NCI-H345 treated with DMSO at 0.1 percent for 48 hours (cell line): Measurements from ENCODE around the gene DNAJC30.

Source experiments
- DNase-seq: peaks from one replicate; lab custom pipeline; 2025; ENCODE audit not compliant: unreplicated experiment; lab: John Stamatoyannopoulos, UW

DNAJC30 gene

GRCh38 chr7:73650524-73650923 lies 32.7 kb downstream of the DNAJC30 start:
- no peak for DNase-seq

GRCh38 chr7:73649576-73649975 lies 33.7 kb downstream of the DNAJC30 start:
- no peak for DNase-seq

DNA sequence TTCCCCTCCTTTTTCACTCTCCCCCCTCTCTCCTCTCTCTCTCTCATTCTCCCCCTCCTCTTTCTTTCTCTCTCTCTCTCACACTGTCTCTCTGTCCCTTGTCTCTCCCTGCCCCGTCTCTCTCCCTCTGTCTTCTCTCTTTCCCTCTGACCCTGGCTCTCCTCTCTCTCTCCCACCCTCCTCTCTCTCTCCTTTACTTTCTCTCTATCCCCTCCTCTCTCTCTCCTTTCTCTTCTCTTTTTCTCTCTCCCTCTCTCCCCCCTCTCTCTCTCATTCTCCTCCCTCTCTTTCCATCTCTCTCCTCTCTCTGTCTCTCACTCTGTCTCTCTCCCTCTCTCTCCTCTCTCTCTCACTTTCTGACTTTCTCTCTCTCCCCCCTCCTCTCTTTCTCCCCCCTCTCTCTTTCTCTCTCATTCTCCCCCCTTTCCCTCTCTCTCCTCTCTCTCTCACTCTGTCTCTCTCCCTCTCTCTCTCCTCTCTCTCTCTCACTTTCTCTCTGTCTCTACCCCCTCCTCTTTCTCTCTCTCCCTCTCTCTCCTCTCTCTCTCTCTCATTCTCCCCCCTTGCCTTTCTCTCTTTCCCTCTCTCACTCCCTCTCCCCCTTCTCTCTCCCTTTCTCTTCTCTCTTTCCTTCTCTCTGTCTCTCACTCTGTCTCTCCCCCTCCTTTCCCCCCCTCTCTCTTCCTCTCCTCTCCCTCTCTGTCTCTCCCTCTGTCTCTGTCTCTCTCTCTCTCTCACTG lies 34.5 kb downstream of the DNAJC30 start:
- no peak for DNase-seq

DNA sequence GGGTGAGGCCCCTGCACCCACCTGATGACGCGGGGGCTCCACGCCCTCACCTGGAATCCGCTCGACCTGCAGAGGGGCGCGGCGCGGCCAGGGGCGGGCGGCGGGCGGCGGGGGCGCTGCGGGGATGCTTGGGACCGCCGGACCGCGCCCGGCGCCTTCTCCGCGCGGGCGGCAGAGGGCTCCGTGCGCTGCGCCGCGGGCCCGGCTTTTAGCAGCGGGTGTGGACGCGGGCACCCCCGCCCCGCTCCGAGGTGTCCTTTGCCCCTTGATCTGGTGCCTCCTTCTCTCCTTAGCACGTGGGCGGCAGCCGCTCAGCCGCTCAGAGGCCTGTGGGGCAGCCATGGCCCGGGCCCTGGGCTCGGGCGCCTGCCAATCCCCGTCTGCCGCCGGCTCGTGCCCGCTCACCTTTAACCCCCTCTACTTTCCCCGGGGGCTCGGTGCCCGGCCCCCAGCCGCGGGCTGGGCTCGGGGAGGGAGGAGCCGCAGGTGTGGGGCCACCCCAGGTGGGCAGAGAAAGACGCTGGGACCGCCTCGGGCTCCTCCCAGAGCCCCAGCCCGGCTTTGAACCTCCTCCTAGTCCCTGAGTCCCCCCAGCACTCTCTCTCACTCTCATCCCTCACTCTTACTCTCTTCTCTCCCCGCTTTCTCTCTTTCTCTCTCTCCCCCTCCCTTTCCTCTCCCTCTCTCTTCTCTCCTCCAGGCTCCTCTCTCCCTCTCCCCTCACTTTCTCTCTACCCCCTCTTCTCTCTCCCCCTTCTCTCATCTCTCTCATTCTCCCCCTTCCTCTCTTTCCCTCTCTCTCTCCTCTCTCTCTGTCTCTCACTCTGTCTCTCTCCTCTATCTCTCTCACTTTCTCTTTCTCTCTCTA lies 35.3 kb downstream of the DNAJC30 start:
- DNase-seq: no peak

DNA sequence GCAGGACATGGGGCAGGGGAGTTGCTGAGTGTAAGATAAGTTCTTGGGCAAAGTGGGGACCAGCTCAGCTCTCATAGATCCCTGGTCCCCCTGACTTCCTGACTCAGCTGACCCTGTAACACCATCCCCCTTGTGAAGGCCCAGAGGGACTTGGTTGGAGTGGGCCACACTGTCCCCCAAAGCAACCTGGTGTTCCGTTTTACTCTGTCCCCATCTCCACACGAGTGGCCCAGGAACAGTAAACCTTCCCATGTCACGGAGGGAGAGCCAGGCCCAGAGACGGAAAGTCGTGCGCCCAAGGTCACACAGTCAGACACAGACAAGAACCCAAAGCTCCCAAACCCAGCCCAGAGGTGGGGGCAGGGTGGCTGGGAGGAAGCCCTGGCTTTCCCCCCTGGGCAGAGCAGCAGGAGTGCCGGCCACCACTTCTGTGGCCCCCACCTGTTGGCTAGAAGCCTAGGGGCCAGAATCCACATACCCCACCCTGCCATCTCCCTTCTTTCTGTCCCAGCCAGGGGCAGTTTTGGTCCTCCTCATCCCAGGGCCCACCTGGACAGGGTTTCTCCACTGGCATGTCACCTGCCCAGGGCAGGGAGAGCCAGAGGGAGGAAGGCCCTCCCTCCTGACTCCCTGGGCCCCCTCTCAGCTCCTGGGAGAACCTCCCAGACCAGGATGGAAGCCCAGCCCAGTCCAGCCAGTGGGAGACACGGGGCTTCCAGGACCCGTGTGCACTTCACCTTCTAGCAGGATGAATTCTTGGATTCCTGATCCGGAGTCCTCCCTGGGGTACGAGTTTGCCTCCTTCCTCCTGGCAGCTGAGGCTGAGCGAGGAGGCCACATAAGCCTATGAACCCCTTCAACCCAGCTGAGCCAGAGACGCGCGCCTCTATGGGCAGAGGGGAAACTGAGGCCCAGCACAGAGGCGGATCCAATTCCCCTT lies 36.2 kb downstream of the DNAJC30 start:
- DNase-seq: no peak

GRCh38 chr7:73645643-73646174 lies 37.5 kb downstream of the DNAJC30 start:
- no peak for DNase-seq

- no peak for DNase-seq
Measured at GRCh38 chr7:73644688-73645286, 38.5 kb downstream of the DNAJC30 start.

DNA sequence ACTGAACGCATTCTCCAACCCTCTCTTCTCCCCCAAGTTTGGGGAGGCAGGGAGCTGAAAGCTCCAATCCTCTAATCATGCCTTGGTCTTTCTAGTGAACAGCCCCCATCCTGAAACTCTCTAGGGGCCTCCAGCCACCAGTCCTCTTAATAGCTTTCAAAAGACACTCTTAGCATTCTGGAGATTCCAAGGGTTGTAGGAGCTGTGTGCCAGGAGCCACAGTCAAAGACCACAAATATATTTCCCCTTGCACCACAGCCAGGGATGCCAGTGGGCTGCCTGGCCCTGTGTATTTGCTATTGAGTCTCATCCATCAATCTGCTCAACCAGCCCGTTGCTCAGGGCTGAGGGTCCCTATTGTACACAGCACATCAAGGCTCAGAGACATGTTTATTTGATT lies 40.4 kb downstream of the DNAJC30 start:
- no peak for DNase-seq

GRCh38 chr7:73638911-73639310 lies 44.3 kb downstream of the DNAJC30 start:
- no peak for DNase-seq

DNA sequence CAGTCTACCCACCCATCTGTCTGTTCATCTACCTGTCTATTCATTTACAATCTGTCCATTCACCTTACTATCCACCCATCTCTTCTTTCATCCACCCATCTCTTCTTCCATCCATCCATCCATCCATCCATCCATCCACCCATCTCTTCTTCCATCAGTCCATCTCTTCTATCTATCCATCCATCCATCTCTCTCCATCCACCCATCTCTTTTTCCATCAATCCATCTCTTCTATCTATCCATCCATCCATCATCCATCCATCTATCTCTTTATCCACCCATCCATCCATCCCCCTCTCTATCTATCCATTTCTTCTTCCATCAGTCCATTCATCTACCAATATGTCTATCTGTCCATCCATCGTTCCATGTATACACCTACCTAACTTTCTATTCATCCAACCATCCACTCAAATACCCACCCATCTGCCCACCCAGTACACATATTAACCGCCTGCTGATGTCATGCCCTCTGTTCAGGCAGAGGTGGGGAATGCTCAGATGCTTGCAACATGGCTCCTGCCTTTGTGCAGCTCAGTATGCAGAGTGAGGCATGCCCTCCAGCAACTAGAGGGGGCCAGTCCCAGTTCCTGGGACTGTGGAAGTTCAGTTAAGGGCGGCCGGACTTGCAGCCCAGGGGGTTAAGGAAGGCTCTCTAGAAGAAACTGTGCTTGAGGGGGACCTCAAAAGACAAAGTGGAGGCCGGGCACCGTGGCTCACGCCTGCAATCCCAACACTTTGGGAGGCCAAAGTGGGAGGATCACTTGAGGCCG lies 47.6 kb downstream of the DNAJC30 start:
- DNase-seq: no peak

DNA sequence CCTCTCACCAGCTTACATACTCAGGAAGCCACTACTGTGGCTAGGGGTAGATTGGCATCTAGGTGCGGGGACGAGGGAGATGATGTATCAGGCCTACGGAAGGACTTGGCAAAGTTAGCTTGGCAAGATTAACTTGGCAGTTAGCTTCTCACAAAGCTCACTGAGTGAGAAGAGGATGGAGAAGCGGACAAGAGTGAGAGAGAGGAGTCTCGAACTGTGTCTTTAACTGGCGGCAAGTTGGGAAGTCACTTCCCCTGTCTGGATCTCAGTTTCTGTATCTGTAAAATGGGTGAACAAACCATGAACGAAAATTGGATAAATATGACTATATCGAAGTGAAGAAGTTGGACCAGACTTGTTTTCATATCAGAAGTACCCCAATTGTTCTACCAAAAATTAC lies 49.4 kb downstream of the DNAJC30 start:
- DNase-seq: no peak

DNA sequence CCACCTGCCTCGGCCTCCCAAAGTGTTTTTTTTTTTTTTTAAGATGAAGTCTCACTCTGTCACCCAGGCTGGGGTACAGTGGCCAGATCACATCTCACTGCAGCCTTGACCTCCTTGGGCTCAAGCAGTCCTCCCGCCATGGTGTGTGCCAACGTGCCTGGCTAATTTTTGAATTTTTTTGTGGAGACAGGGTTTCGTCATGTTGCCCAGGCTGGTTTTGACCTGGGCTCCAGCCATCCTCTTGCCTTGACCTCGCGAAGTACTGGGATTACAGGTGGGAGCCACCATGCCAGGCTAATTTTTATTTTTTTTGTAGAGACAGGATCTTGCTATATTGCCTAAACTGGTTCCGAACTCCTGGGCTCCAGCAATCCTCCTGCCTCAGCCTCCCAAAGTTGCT lies 49.9 kb downstream of the DNAJC30 start:
- no peak for DNase-seq

DNA sequence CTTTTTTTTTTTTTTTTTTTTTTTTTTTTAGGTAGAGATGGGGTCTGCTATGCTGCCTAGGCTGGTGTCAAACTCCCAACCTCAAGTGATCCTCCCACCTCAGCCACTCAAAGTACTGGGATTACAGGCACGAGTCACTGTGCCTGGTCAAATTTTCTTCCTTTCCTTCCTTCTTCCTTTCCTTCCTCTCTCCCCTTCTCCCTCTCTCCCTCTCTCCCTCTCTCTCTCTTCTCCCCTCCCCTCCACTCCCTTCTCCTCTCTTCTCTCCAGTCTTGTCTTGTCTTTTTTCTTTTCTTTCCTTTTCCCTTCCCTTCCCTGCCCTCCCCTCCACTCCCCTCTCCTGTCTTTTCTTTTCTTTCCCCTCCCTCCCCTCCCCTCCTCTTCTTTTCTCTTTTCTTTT lies 51.7 kb downstream of the DNAJC30 start:
- DNase-seq: no peak
